ENCODE data around the gene IFT20. TPM values are rescaled to one million over a fixed set of nuclear protein-coding genes. Genes with fewer than 3 reads are reported as not detected.

IFT20 gene
- total RNA-seq, 6 experiments from 2014 or later = 47.9 to 63.0 (median 50.9) TPM

DNA sequence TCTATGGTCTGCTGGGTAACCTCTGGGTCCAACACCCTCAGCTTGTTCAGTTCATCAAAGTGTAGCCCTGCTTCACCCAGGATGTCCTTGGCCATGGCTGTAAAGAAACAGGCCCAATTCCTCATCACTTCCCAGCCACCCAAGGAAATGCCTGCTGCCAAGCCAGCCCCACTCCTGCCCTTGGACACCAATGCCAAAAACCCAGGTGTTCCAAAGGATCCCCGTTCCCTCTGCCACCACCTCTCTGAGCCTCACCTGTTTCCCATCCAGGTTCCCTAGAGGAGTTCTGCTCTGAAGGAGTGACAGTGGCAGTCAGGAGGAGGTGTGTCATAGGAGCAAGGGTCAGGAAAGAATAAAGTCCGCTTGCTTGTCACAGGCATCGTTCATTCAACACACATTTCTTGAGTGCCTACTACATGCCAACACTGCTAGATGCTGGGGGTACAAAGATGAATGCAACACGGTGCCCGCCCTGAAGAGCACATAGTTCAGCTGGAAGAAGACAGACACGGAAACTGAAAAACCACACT is 3.3 kb downstream of the IFT20 start:
- H3K4me3 Mint-ChIP-seq = no peak overlapping the region
- H3K27ac Mint-ChIP-seq = no peak overlapping the region
- no peaks in the 10 kb centered on the region; the same call in 1 of the 2 replicates for H3K27me3 Mint-ChIP-seq (ENCODE audit: insufficient read depth)
- H3K36me3 Mint-ChIP-seq (ENCODE audit: low read depth) = peaks cover 19% of the 10 kb centered on the region
- peaks cover 53% of the 10 kb centered on the region for H3K4me1 Mint-ChIP-seq (ENCODE audit: low read depth)
- H3K9me3 Mint-ChIP-seq = no peaks in the 10 kb centered on the region
- TF ChIP-seq CTCF (IDR thresholded peaks at IDR 0.05) = no peak
- DNase-seq = no peak

GRCh38 chr17:28330671-28331070 is 4.6 kb downstream of the IFT20 start:
- H3K9me3 Mint-ChIP-seq = no peaks in the 10 kb centered on the region
- H3K4me1 Mint-ChIP-seq (ENCODE audit: low read depth) = peaks cover 47% of the 10 kb centered on the region
- H3K27me3 Mint-ChIP-seq (ENCODE audit: insufficient read depth) = no peaks in the 10 kb centered on the region; the same call in 1 of the 2 replicates
- no peak overlapping the region for H3K27ac Mint-ChIP-seq
- no peak for TF ChIP-seq CTCF (IDR thresholded peaks at IDR 0.05)
- DNase-seq = no peak
- H3K36me3 Mint-ChIP-seq (ENCODE audit: low read depth) = peaks cover 23% of the 10 kb centered on the region; the same call in 1 of the 2 replicates
- no peak overlapping the region for H3K4me3 Mint-ChIP-seq

DNA sequence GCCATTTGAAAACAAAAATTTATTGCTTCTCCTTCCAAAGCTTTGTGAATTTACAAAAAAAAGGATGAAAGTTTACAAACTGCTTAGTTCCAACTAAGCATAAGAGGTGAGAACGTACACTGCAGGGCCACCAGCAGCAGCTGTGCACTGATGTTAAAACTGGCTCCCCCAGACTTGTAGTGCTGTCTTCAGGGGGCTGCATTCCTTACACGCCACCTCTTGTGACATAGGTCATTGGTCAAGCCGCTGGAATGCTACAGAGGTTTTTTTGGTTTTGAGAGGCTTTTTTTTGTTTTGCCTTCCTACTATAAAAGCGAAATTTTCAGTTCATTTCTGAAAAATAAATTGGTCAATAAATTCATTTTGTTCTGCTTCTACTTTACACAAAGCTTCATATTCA is 6.9 kb downstream of the IFT20 start:
- H3K27me3 Mint-ChIP-seq (ENCODE audit: insufficient read depth) = no peaks in the 10 kb centered on the region; the same call in 1 of the 2 replicates
- peaks cover 31% of the 10 kb centered on the region for H3K4me1 Mint-ChIP-seq (ENCODE audit: low read depth)
- H3K27ac Mint-ChIP-seq = peak overlapping the region; percentile 21; the same call in 1 of the 2 replicates
- no peaks in the 10 kb centered on the region for H3K9me3 Mint-ChIP-seq
- H3K4me3 Mint-ChIP-seq = no peak overlapping the region
- DNase-seq = no peak
- H3K36me3 Mint-ChIP-seq (ENCODE audit: low read depth) = peaks cover 23% of the 10 kb centered on the region; the same call in 1 of the 2 replicates
- no peak for TF ChIP-seq CTCF (IDR thresholded peaks at IDR 0.05)

DNA sequence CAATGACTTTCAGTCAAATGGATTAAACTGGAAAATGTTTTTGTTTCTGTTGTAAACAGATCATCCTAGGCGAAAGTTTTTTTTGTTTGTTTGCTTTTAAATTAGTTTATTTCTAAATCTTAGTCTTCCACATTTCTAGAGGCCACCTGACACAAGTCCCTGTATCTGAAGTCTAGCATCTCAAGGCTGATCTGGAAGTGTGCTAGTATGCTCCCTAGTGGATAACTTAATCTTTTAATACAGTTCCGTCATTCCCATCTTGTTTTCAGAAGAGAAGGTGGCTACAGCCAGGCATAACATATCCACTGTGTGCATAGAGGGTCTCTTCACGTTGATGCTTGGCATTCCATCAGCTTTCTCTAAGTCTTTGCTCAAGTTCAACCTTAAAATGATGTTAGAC is 7.6 kb downstream of the IFT20 start:
- no peak for DNase-seq
- Mint-ChIP-seq H3K4me3 (no peak overlapping the region), H3K4me1 (ENCODE audit: low read depth) (peaks cover 25% of the 10 kb centered on the region), H3K27me3 (ENCODE audit: insufficient read depth) (no peaks in the 10 kb centered on the region; the same call in 1 of the 2 replicates), H3K27ac (peak overlapping the region; percentile 7; the same call in 1 of the 2 replicates), H3K36me3 (ENCODE audit: low read depth) (peaks cover 23% of the 10 kb centered on the region; the same call in 1 of the 2 replicates), H3K9me3 (no peaks in the 10 kb centered on the region)
- TF ChIP-seq CTCF (IDR thresholded peaks at IDR 0.05) = peak; percentile 40; the same call in 1 of the 2 replicates

- Mint-ChIP-seq H3K27ac (no peak overlapping the region; the same call in 1 of the 2 replicates), H3K36me3 (ENCODE audit: low read depth) (peaks cover 23% of the 10 kb centered on the region; the same call in 1 of the 2 replicates), H3K9me3 (no peaks in the 10 kb centered on the region), H3K4me3 (no peak overlapping the region), H3K27me3 (ENCODE audit: insufficient read depth) (no peaks in the 10 kb centered on the region; the same call in 1 of the 2 replicates), H3K4me1 (ENCODE audit: low read depth) (peaks cover 21% of the 10 kb centered on the region)
- no peak for TF ChIP-seq CTCF (IDR thresholded peaks at IDR 0.05)
- DNase-seq = no peak
These were observed 8.2 kb downstream of the IFT20 start for GRCh38 chr17:28327031-28327607.
